ENCODE measurements around the gene CDIP1. TPM values are rescaled to one million over a fixed set of nuclear protein-coding genes. Genes with fewer than 3 reads are reported as not detected.

The CDIP1 gene
- total RNA-seq, 4 donors from 2014 or later, result 23.8 to 34.2 (median 25.4) TPM

- TF ChIP-seq CTCF (IDR thresholded peaks at IDR 0.05 in 4 of 5, conservative IDR thresholded peaks at IDR 0.05 in 1 of 5), result no peak
- no peak for TF ChIP-seq POLR2A (IDR thresholded peaks at IDR 0.05)
- DNase-seq, result no peak
- H3K4me3 ChIP-seq, result no peak overlapping the region
- no peaks in the 10 kb centered on the region for H3K36me3 ChIP-seq
- no peaks in the 10 kb centered on the region for H3K9me3 ChIP-seq
- intact Hi-C loops (cut with DNase I; ENCODE audit: low total_unique reads) (no loop called here), in situ Hi-C loops (cut with MboI; ENCODE audit: low sequenced_read_pairs in 4 of 4) (no loop called here)
- no peaks in the 10 kb centered on the region for H3K27me3 ChIP-seq
- no peak for ATAC-seq
- H3K4me1 ChIP-seq, result no peaks in the 10 kb centered on the region
- no peak overlapping the region for H3K27ac ChIP-seq
Measured at GRCh38 chr16:4550591-4550990, 12.0 kb upstream of the CDIP1 start.

- no peaks in the 10 kb centered on the region for H3K9me3 ChIP-seq
- no peaks in the 10 kb centered on the region for H3K36me3 ChIP-seq
- ATAC-seq (no peak), DNase-seq (no peak)
- in situ Hi-C loops (cut with MboI; ENCODE audit: low sequenced_read_pairs in 4 of 4) (no loop called here), intact Hi-C loops (cut with DNase I; ENCODE audit: low total_unique reads) (loop anchor here (1.0 kb wide), 1 partner anchor 42 kb away; no protein-coding TSS in a partner anchor)
- no peak overlapping the region for H3K27ac ChIP-seq
- H3K27me3 ChIP-seq, result no peaks in the 10 kb centered on the region
- no peak overlapping the region for H3K4me3 ChIP-seq
- no peaks in the 10 kb centered on the region for H3K4me1 ChIP-seq
- TF ChIP-seq CTCF (IDR thresholded peaks at IDR 0.05 in 4 of 5, conservative IDR thresholded peaks at IDR 0.05 in 1 of 5), result no peak
- no peak for TF ChIP-seq POLR2A (IDR thresholded peaks at IDR 0.05)
Measured at GRCh38 chr16:4548124-4548523, 9.6 kb upstream of the CDIP1 start.

- no peak for DNase-seq
Measured at GRCh38 chr16:4544473-4544872, 5.9 kb upstream of the CDIP1 start.

GRCh38 chr16:4539716-4540284 is 1.2 kb upstream of the CDIP1 start:
- DNase-seq, result no peak
- TF ChIP-seq POLR2A (IDR thresholded peaks at IDR 0.05) (no peak), CTCF (IDR thresholded peaks at IDR 0.05 in 4 of 5, conservative IDR thresholded peaks at IDR 0.05 in 1 of 5) (no peak)
- in situ Hi-C loops (cut with MboI; ENCODE audit: low sequenced_read_pairs in 4 of 4) (loop anchor here in 1 of 4 donors (5.0 kb wide), 1 partner anchor 32 kb away; no protein-coding TSS in a partner anchor), intact Hi-C loops (cut with DNase I; ENCODE audit: low total_unique reads) (loop anchor here (2.0 kb wide), 2 partner anchors 85 to 227 kb away; partner anchors contain the start of genes MGRN1 and ZNF500)
- Histone ChIP-seq H3K4me3 (no peak overlapping the region), H3K27ac (no peak overlapping the region), H3K27me3 (no peaks in the 10 kb centered on the region), H3K4me1 (peaks cover 20 to 27% of the 10 kb centered on the region in 2 donors), H3K9me3 (no peaks in the 10 kb centered on the region), H3K36me3 (no peaks in the 10 kb centered on the region)
- no peak for ATAC-seq

More at GRCh38 chr16:4544473-4544872, 5.9 kb upstream of the CDIP1 start:
- no peaks in the 10 kb centered on the region for H3K9me3 ChIP-seq
- intact Hi-C loops (cut with DNase I; ENCODE audit: low total_unique reads), result no loop called here
- no peak for ATAC-seq
- H3K36me3 ChIP-seq, result no peaks in the 10 kb centered on the region
- in situ Hi-C loops (cut with MboI; ENCODE audit: low sequenced_read_pairs in 4 of 4), result loop anchor here in 1 of 4 donors (5.0 kb wide), 1 partner anchor 37 kb away; no protein-coding TSS in a partner anchor
- H3K27me3 ChIP-seq, result no peaks in the 10 kb centered on the region
- H3K27ac ChIP-seq, result no peak overlapping the region
- H3K4me1 ChIP-seq, result no peaks in the 10 kb centered on the region
- no peak for TF ChIP-seq CTCF (IDR thresholded peaks at IDR 0.05 in 4 of 5, conservative IDR thresholded peaks at IDR 0.05 in 1 of 5)
- no peak for TF ChIP-seq POLR2A (IDR thresholded peaks at IDR 0.05)
- no peak overlapping the region for H3K4me3 ChIP-seq
